ENCODE measurements around the gene ATG2A. TPM values are rescaled to one million over a fixed set of nuclear protein-coding genes. Genes with fewer than 3 reads are reported as not detected.
A peak's percentile ranks its signal among the peaks of the same experiment; 100 is the strongest.

ATG2A gene
- polyA plus RNA-seq, 1 donor (not counting 4 experiments of a cell fraction or from before 2014, with no cell fraction given): 2.4 TPM

GRCh38 chr11:64855596-64856304 lies 61.3 kb downstream of the ATG2A start:
- FAIRE-seq (no peak), DNase-seq (ENCODE audit: low read depth, low spot score) (no peak)
- Histone ChIP-seq H4K20me1 (ENCODE audit: control insufficient read depth, extremely low read depth, insufficient read depth, low read length) (no peaks in the 10 kb centered on the region), H3K9ac (ENCODE audit: control insufficient read depth, extremely low read depth, insufficient read depth, low read length) (peak overlapping the region; percentile 80), H2AFZ (ENCODE audit: control insufficient read depth, low read length) (no peak overlapping the region), H3K4me2 (ENCODE audit: control insufficient read depth, extremely low read depth, insufficient read depth, low read depth, low read length) (peak overlapping the region; percentile 66), H3K4me1 (ENCODE audit: control insufficient read depth, extremely low read depth, insufficient read depth, low read length) (peaks cover 45% of the 10 kb centered on the region), H3K9me1 (ENCODE audit: control insufficient read depth, extremely low read depth, insufficient read depth, low read length) (no peaks in the 10 kb centered on the region), H3K9me3 (ENCODE audit: control insufficient read depth, low read depth, low read length) (no peaks in the 10 kb centered on the region), H3K27me3 (ENCODE audit: control insufficient read depth, extremely low read depth, insufficient read depth, low read length) (no peaks in the 10 kb centered on the region), H3K4me3 (ENCODE audit: control insufficient read depth in 2 of 3, extremely low read depth in 1 of 3, insufficient read depth in 2 of 3, low read depth in 1 of 3, low read length in 3 of 3) (no peak overlapping the region), H3K27ac (ENCODE audit: control insufficient read depth, insufficient read depth, low read length) (peak overlapping the region; percentile 88), H3K36me3 (ENCODE audit: control insufficient read depth in 2 of 2, extremely low read depth in 1 of 2, insufficient read depth in 2 of 2, low read length in 2 of 2) (peaks cover 26 to 64% of the 10 kb centered on the region in 2 experiments), H3K79me2 (ENCODE audit: control insufficient read depth, insufficient read depth, low read length) (peaks cover 34% of the 10 kb centered on the region)
- no peak for TF ChIP-seq EZH2 (IDR thresholded peaks at IDR 0.05; ENCODE audit: low read length)
- TF ChIP-seq, protein P1, sequence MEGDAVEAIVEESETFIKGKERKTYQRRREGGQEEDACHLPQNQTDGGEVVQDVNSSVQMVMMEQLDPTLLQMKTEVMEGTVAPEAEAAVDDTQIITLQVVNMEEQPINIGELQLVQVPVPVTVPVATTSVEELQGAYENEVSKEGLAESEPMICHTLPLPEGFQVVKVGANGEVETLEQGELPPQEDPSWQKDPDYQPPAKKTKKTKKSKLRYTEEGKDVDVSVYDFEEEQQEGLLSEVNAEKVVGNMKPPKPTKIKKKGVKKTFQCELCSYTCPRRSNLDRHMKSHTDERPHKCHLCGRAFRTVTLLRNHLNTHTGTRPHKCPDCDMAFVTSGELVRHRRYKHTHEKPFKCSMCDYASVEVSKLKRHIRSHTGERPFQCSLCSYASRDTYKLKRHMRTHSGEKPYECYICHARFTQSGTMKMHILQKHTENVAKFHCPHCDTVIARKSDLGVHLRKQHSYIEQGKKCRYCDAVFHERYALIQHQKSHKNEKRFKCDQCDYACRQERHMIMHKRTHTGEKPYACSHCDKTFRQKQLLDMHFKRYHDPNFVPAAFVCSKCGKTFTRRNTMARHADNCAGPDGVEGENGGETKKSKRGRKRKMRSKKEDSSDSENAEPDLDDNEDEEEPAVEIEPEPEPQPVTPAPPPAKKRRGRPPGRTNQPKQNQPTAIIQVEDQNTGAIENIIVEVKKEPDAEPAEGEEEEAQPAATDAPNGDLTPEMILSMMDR (optimal IDR thresholded peaks at IDR 0.05 in 1 of 3, IDR thresholded peaks at IDR 0.05 in 1 of 3, conservative IDR thresholded peaks at IDR 0.05 in 1 of 3; ENCODE audit: extremely low read depth in 1 of 3, insufficient read depth in 2 of 3, low read length in 3 of 3): no peak
- dilution Hi-C loops (cut with MboI; ENCODE audit: extremely low pct_ligation_motif_present, low sequenced_read_pairs): no loop called here

DNA sequence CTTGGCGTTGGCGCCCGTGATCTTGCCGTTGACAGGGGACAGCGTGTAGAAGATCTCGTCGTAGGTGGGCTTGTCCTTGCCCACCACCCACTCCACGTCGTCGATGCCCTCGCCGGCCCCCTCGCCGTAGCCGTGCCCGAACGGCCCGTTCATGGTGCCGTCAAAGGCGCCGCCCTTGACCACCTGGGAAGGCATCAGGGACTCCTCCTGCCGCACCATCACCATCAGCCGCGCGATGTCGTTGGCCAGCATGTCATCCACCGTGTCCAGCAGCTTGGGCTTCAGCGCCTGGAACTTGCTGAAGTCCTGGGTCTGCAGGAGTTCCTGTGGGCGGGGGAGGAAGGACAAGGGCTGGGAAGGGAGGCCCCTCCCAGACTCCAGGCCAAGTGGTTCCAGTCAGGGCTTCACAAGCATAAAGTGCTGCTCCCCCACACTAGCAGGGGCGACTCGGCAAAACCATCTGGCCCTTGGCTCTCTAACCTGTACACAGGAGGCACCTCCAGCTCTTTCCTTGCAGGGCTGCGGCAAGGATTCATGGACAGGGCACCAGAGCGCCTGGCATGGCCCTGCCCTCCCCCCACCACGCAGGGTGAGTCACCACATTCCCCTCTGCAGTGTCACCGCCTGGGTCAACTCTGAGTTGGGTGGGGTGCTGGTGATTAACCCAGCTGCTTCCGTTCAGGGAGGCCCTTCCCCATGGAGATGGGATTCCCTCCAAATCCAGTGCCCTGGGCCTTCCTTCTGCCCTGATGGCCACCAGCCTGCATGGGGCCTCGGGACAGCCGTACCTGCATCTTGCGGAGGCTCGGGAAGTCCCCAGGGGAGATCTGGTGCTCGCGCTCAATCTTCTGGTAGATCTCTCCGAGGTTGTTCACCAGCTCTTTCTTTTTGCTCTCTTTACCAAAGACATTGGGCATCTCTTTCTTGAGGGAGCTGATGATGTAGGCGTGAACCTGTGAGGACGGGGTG lies 62.2 kb downstream of the ATG2A start:
- H3K9ac ChIP-seq (ENCODE audit: control insufficient read depth, extremely low read depth, insufficient read depth, low read length): peak overlapping the region; percentile 80
- DNase-seq (ENCODE audit: low read depth, low spot score): peak; percentile 84

More for the DNA sequence above, 62.2 kb downstream of the ATG2A start:
- H3K9me3 ChIP-seq (ENCODE audit: control insufficient read depth, low read depth, low read length): no peaks in the 10 kb centered on the region
- H3K4me1 ChIP-seq (ENCODE audit: control insufficient read depth, extremely low read depth, insufficient read depth, low read length): peaks cover 47% of the 10 kb centered on the region
- H3K9me1 ChIP-seq (ENCODE audit: control insufficient read depth, extremely low read depth, insufficient read depth, low read length): no peaks in the 10 kb centered on the region
- peak; percentile 89 for FAIRE-seq
- dilution Hi-C loops (cut with MboI; ENCODE audit: extremely low pct_ligation_motif_present, low sequenced_read_pairs): no loop called here
- H3K4me2 ChIP-seq (ENCODE audit: control insufficient read depth, extremely low read depth, insufficient read depth, low read depth, low read length): peak overlapping the region; percentile 69
- H4K20me1 ChIP-seq (ENCODE audit: control insufficient read depth, extremely low read depth, insufficient read depth, low read length): no peaks in the 10 kb centered on the region
- H3K27me3 ChIP-seq (ENCODE audit: control insufficient read depth, extremely low read depth, insufficient read depth, low read length): no peaks in the 10 kb centered on the region
- no peak overlapping the region for H2AFZ ChIP-seq (ENCODE audit: control insufficient read depth, low read length)
- peaks cover 29% of the 10 kb centered on the region for H3K79me2 ChIP-seq (ENCODE audit: control insufficient read depth, insufficient read depth, low read length)
- peak overlapping the region; percentile 88 for H3K27ac ChIP-seq (ENCODE audit: control insufficient read depth, insufficient read depth, low read length)
- no peak for TF ChIP-seq EZH2 (IDR thresholded peaks at IDR 0.05; ENCODE audit: low read length)
- TF ChIP-seq, protein P1 (optimal IDR thresholded peaks at IDR 0.05 in 1 of 3, IDR thresholded peaks at IDR 0.05 in 1 of 3, conservative IDR thresholded peaks at IDR 0.05 in 1 of 3; ENCODE audit: extremely low read depth in 1 of 3, insufficient read depth in 2 of 3, low read length in 3 of 3): no peak
- peaks cover 22 to 64% of the 10 kb centered on the region in 2 experiments for H3K36me3 ChIP-seq (ENCODE audit: control insufficient read depth in 2 of 2, extremely low read depth in 1 of 2, insufficient read depth in 2 of 2, low read length in 2 of 2)
- H3K4me3 ChIP-seq (ENCODE audit: control insufficient read depth in 2 of 3, extremely low read depth in 1 of 3, insufficient read depth in 2 of 3, low read depth in 1 of 3, low read length in 3 of 3): peak overlapping the region in 2 of 3 experiments; percentile 14 to 24

Data from keratinocyte (primary cell).